GM12878 (cell line): ENCODE results near the gene SOX6. TPM values are rescaled to one million over a fixed set of nuclear protein-coding genes. Genes with fewer than 3 reads are reported as not detected.

Experiments used
- ATAC-seq: fragments of 200-7000 bp; cut with Tn5 transposase; 3 replicates; pipeline ENCODE4 v1.9.1; 2020; ENCODE audit warnings: mild to moderate bottlenecking, moderate library complexity
- BruUV-seq: library from RNA; stranded (reverse); fragments of 400-500 nt; replicated peaks from 2 replicates; lab custom pipeline; 2021; lab: Mats Ljungman, UMichigan
- CTCF ChIA-PET: fragments of 300-600 bp; sonication (Branson Sonifier 250); formaldehyde crosslinking; extraction: SDS; loops from one replicate; lab custom pipeline; 2021; ENCODE audit warnings: inconsistent platforms; lab: Yijun Ruan, JAX
- POLR2A ChIA-PET: fragments of 350-600 bp; formaldehyde crosslinking; extraction: SDS; loops from one replicate; lab custom pipeline; 2021; ENCODE audit warnings: inconsistent platforms; lab: Charles Lee
- RAD21 ChIA-PET: fragments of 300-600 bp; sonication (Branson Sonifier 250); formaldehyde crosslinking; loops from one replicate; lab custom pipeline; 2023; ENCODE audit warnings: antibody characterized with exemption; ENCODE audit not compliant: unreplicated experiment; lab: Charles Lee
- SMC1A ChIA-PET: fragments of 300-600 bp; sonication (Branson Sonifier 250); formaldehyde crosslinking; loops from one replicate; lab custom pipeline; 2023; ENCODE audit not compliant: unreplicated experiment, uncharacterized antibody; lab: Charles Lee
- DNase-seq: peaks from one replicate; pipeline ENCODE4 v3.0.0-alpha.2; 2011; ENCODE audit warnings: low read depth, low spot score
- FAIRE-seq: peaks from 3 replicates; lab custom pipeline; 2011; peaks lifted over from hg19 to GRCh38; lab: Jason Lieb, UNC
- H2AFZ ChIP-seq: 2 replicates; pipeline ENCODE4 v1.6.0; 2011; ENCODE audit warnings: low read depth, low read length, control low read depth; ENCODE audit not compliant: control insufficient read depth
- H3K27ac ChIP-seq: 2 replicates; pipeline ENCODE4 v1.5.1; 2011; ENCODE audit warnings: control low read depth; ENCODE audit not compliant: control insufficient read depth, insufficient read depth
- H3K27me3 ChIP-seq, 2 experiments: replicated peaks in 1 of 2; 2 replicates each; pipeline versions ENCODE4 v1.6.0 to v1.6.1; 2011; ENCODE audit warnings: low read length in 1 of 2; ENCODE audit not compliant: control insufficient read depth in 2 of 2, insufficient read depth in 2 of 2
- H3K36me3 ChIP-seq, 2 experiments: 2 replicates each; pipeline ENCODE4 v1.5.1; 2011; ENCODE audit warnings: low read length in 1 of 2; ENCODE audit not compliant: control insufficient read depth in 2 of 2, insufficient read depth in 2 of 2
- H3K4me1 ChIP-seq: 2 replicates; pipeline ENCODE4 v1.6.1; 2011; ENCODE audit warnings: mild to moderate bottlenecking, low read length, moderate library complexity, mixed read lengths; ENCODE audit not compliant: control insufficient read depth, insufficient read depth
- H3K4me2 ChIP-seq: 2 replicates; pipeline ENCODE4 v1.6.0; 2011; ENCODE audit warnings: control low read depth; ENCODE audit not compliant: control insufficient read depth, insufficient read depth
- H3K4me3 ChIP-seq: fragments of 200-600 bp; sonication (generic); 2 replicates; pipeline ENCODE4 v1.5.1; 2016
- H3K79me2 ChIP-seq: 2 replicates; pipeline ENCODE4 v1.6.0; 2011; ENCODE audit warnings: low read length; ENCODE audit not compliant: control insufficient read depth, insufficient read depth
- H3K9ac ChIP-seq: 2 replicates; pipeline ENCODE4 v1.8.0; 2011; ENCODE audit warnings: low read length, control low read depth, mixed read lengths; ENCODE audit not compliant: control insufficient read depth, insufficient read depth
- H3K9me3 ChIP-seq: replicated peaks from 3 replicates; pipeline ENCODE4 v1.5.1; 2011; ENCODE audit warnings: mild to moderate bottlenecking, low read length; ENCODE audit not compliant: control insufficient read depth, insufficient read depth
- H4K20me1 ChIP-seq: 2 replicates; pipeline ENCODE4 v1.6.0; 2011; ENCODE audit not compliant: control insufficient read depth, insufficient read depth
- BRCA1 ChIP-seq: IDR thresholded peaks from 2 replicates; pipeline ENCODE4 v1.6.1; 2011; ENCODE audit warnings: low read depth, low read length, improper control_type of control experiment
- CEBPB ChIP-seq, 2 experiments: fragments of 150-350 bp in 1 of 2; IDR thresholded peaks; 2 replicates each; pipeline ENCODE4 v1.6.1; 2012 to 2014; ENCODE audit warnings: low read depth in 2 of 2, low read length in 2 of 2, borderline replicate concordance in 1 of 2, inconsistent platforms in 1 of 2
- CHD2 ChIP-seq: IDR thresholded peaks from 2 replicates; pipeline ENCODE4 v1.6.1; 2011; ENCODE audit warnings: low read depth, low read length, improper control_type of control experiment, borderline replicate concordance
- E2F8 ChIP-seq: fragments of 450-650 bp; IDR thresholded peaks from 2 replicates; pipeline ENCODE4 v1.6.1; 2018; ENCODE audit warnings: mild to moderate bottlenecking, low read depth, moderate library complexity; ENCODE audit not compliant: partially characterized antibody
- ELK1 ChIP-seq: IDR thresholded peaks from 2 replicates; pipeline ENCODE4 v1.6.1; 2012; ENCODE audit warnings: low read depth, low read length, improper control_type of control experiment
- IRF4 ChIP-seq: IDR thresholded peaks from 2 replicates; pipeline ENCODE4 v1.6.1; 2011; ENCODE audit warnings: low read depth, low read length
- IRF5 ChIP-seq: fragments of 450-650 bp; IDR thresholded peaks from 2 replicates; pipeline ENCODE4 v1.6.1; 2017; ENCODE audit warnings: borderline replicate concordance
- MLLT1 ChIP-seq: fragments of 450-650 bp; IDR thresholded peaks from 2 replicates; pipeline ENCODE4 v1.6.1; 2016; ENCODE audit warnings: mild to moderate bottlenecking
- NR2F1 ChIP-seq: fragments of 450-650 bp; conservative IDR thresholded peaks from 2 replicates; pipeline ENCODE4 v1.6.1; 2017; ENCODE audit warnings: mild to moderate bottlenecking
- POLR2AphosphoS5 ChIP-seq: IDR thresholded peaks from 2 replicates; pipeline ENCODE4 v1.6.1; 2011; ENCODE audit warnings: mild to moderate bottlenecking, low read length, inconsistent platforms
- SRF ChIP-seq, 2 experiments: IDR thresholded peaks; 2 replicates each; pipeline ENCODE4 v1.6.1; 2011; ENCODE audit warnings: low read depth in 2 of 2, low read length in 2 of 2, mild to moderate bottlenecking in 1 of 2, moderate library complexity in 1 of 2
- SUPT20H ChIP-seq: IDR thresholded peaks from 2 replicates; pipeline ENCODE4 v1.6.1; 2011; ENCODE audit warnings: low read depth, mild to moderate bottlenecking, low read length, moderate library complexity, borderline replicate concordance; ENCODE audit not compliant: control insufficient read depth
- SUZ12 ChIP-seq: fragments of 200-600 bp; sonication (generic); IDR thresholded peaks from one replicate; pipeline ENCODE4 v1.6.1; 2018; ENCODE audit warnings: antibody characterized with exemption, mild to moderate bottlenecking; ENCODE audit not compliant: unreplicated experiment
- TBL1XR1 ChIP-seq: IDR thresholded peaks from 2 replicates; pipeline ENCODE4 v1.6.1; 2012; ENCODE audit warnings: low read depth, low read length, improper control_type of control experiment
- TCF3 ChIP-seq: IDR thresholded peaks from 2 replicates; pipeline ENCODE4 v1.6.1; 2012; ENCODE audit warnings: low read depth, mild to moderate bottlenecking, low read length, borderline replicate concordance; ENCODE audit not compliant: insufficient read depth
- WGBS: methylation state at CpG from one replicate; pipeline ENCODE4 v1.1.6; 2016; ENCODE audit warnings: low lambda C conversion rate; ENCODE audit not compliant: insufficient replicate concordance, insufficient coverage; ENCODE audit errors: missing lambda C conversion rate; 5-methylcytosine and 5-hydroxymethylcytosine counted together
- in situ Hi-C: fragments of 300-500 bp; cut with MboI; formaldehyde crosslinking; loops from 9 replicates; pipeline ENCODE4 v1.14.3; 2018; ENCODE audit warnings: mixed read lengths
- intact Hi-C: fragments of 100-400 bp; cut with micrococcal nuclease; formaldehyde crosslinking; loops from one replicate; pipeline ENCODE4 v1.14.2; 2022; ENCODE audit not compliant: unreplicated experiment
- polyA plus RNA-seq, 11 experiments: library from polyadenylated mRNA; depleted of rRNA in 4 of 11; unstranded in 6 of 11; stranded (reverse) in 5 of 11; fragments of >200 nt; fragmentation: Nextera tagmentation in 4 of 11; fragmentation: Illumina TruSeq in 1 of 11; extraction: Ambion mirVana in 4 of 11; extraction: Trizol in 1 of 11; gene quantifications; 1 replicate in 1 of 11; 2 replicates in 10 of 11; pipeline versions ENCODE4 v1.2.1 to v1.2.3, GENCODE V29; 2011 to 2016; ENCODE audit warnings: inconsistent platforms in 2 of 11, missing spikeins in 2 of 11, low read depth in 1 of 11
- total RNA-seq, 4 experiments: library from RNA; depleted of rRNA in 3 of 4; stranded (reverse); fragments of >200 nt in 3 of 4; fragmentation: Illumina TruSeq in 1 of 4; extraction: Trizol in 1 of 4; gene quantifications; 2 replicates each; pipeline versions ENCODE4 v1.2.1 to v1.2.3, GENCODE V29; 2013 to 2021

SOX6 gene
- total and polyA plus RNA-seq, 10 of the 15 experiments (the other 5 are each of a cell fraction or from before 2014, with no cell fraction given): 0.03 to 0.71 (median 0.29) TPM; not detected in 4

- Histone ChIP-seq H3K4me3 (no peak overlapping the region), H3K4me2 (no peak overlapping the region), H3K9me3 (no peaks in the 10 kb centered on the region), H3K36me3 (no peaks in the 10 kb centered on the region)
- FAIRE-seq: no peak
- TF ChIP-seq TBL1XR1: no peak
- TF ChIP-seq SUZ12: no peak
- no peak for TF ChIP-seq ELK1
- no peak for TF ChIP-seq SUPT20H
- no peak for TF ChIP-seq BRCA1
- no peak for TF ChIP-seq E2F8
- no peak for TF ChIP-seq CEBPB (IDR thresholded peaks at IDR 0.05; ENCODE audit: borderline replicate concordance in 1 of 2, low read depth in 2 of 2, low read length in 2 of 2)
- no peak for TF ChIP-seq SRF (IDR thresholded peaks at IDR 0.05; ENCODE audit: low read depth in 2 of 2, low read length in 2 of 2)
- TF ChIP-seq MLLT1: no peak
- TF ChIP-seq IRF4: no peak
- TF ChIP-seq POLR2AphosphoS5: no peak
- no peak for TF ChIP-seq IRF5
- TF ChIP-seq TCF3: no peak
- TF ChIP-seq NR2F1: no peak
- no peak for TF ChIP-seq CHD2
- TF ChIP-seq, all 136 proteins: peak for 0
- ChIA-PET RAD21 (no interaction called here), POLR2A (no interaction called here), CTCF (no interaction called here), SMC1A (no interaction called here)
- no peak for DNase-seq
- intact Hi-C loops: no loop called here
- no peaks in the 10 kb centered on the region for H3K79me2 ChIP-seq
- H2AFZ ChIP-seq: no peak overlapping the region
- no peak overlapping the region for H3K9ac ChIP-seq
- H3K27me3 ChIP-seq: no peaks in the 10 kb centered on the region
- no peak for ATAC-seq
- WGBS: 43% methylated on average over 1 of the region's 1 CpG
- BruUV-seq: no TSS peak
- in situ Hi-C loops: no loop called here
- H3K4me1 ChIP-seq: no peaks in the 10 kb centered on the region
- H3K27ac ChIP-seq: no peak overlapping the region
- H4K20me1 ChIP-seq: no peaks in the 10 kb centered on the region
Observed at GRCh38 chr11:16178273-16178672, 178.1 kb downstream of the SOX6 start.
